Measurements from ENCODE around the gene SORD.
"Not testable (repeated sequence)": the region's sequence is repeated elsewhere in the genome, so short reads cannot be mapped to it uniquely, and the experiment has no call there.

SORD gene

GRCh38 chr15:45022871-45023658, at the start of gene SORD:
Gene SORD (plus strand): TSS chr15:45023195. CDS start chr15:45023284, 89 bp downstream.
- DNase-seq = peak; percentile 82

DNA sequence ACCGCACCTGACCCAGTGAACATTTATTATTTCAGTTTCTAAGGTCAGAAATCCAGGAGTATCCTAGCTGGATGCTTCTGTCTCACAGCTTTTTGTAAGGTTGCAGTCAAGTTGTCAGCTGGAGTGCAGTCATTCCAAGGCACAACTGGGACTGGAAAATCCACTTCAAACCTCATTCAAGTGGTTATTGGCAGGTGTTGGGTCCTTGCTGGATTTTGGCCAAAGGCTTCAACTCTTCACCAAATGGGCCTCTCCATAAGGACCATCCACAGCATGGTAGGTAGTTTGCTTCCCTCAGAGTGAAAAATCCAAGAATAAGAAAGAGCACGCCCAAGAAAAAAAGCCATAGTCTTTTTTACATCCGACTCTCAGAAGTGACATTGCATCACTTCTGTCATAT, 46.8 kb upstream of the SORD start:
- not testable (repeated sequence) for DNase-seq

DNA sequence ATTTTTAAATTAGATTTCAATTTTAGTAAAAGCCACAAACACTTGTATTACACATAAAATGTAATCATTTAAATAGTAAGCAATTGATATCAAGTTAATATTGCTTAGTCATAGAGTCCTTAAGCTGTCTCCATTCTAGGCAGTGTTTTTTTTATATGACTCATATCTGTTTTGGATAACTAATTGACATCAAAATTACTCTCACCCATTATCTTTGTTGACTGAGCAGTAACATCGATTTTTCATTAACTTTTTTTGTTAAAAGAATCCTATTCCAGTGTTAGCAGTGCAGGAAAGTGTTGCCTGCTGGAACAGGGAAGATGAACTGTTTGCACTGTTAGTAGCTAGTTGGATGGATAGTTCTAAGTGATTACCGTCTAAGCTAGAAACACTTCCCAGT, 45.2 kb upstream of the SORD start:
- not testable (repeated sequence) for DNase-seq

DNA sequence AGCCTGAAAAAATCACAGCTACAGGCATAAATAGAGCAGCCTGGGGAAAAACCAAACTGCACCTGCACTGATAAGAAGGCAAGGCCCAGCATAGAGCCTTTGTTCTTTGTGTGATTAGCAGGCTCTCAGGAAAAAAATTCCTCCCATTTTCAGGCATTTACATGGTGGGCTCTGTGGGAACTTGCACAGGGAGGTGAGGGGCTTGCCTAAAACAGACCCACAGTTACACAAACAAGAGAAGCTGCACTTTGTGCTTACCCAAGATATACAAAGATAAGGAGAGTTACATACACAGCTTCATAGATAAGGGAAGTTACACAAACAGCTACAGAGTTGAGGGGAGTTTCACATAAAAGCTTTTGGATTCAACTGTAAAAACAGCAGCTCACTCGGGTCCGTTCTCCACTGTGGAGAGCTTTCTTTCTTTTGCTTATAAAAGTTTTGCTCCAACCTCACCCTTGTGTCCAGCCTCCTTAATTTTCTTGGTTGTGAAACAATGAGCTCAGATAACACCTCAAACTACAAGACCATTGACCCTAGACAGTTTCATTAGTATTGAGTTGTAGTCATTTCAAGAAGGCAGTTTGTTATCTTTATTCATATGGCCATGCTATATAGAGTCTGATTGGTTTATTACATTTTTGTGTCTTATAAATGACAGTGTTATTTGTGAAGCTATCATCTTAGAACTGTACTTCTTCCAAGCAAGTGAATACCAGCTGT, 43.2 kb upstream of the SORD start:
- DNase-seq = not testable (repeated sequence)

GRCh38 chr15:44984144-44984543, 38.9 kb upstream of the SORD start:
- not testable (repeated sequence) for DNase-seq

- DNase-seq = not testable (repeated sequence)
Measured at GRCh38 chr15:44986346-44987055, 36.5 kb upstream of the SORD start.

DNA sequence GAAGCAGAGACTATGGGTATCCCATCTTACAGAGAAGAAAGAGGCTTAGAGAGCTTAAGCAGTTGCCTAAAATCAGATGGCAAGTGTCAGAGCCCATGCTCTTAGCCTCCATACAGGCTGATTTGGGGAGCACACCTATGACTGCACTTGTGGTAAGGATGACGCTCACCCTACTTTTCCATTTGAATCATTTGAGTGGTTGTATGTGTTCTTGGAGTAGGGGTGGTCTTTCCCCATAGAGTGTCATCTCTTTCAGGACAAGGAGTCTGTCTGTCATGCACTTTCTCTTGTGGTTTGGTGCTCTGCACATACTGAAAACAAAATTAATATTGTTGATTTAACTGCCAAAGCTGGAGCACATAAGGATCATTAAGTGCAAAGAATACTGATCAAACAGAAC, 35.3 kb upstream of the SORD start:
- not testable (repeated sequence) for DNase-seq

- not testable (repeated sequence) for DNase-seq
Measured at GRCh38 chr15:44988184-44988869, 34.7 kb upstream of the SORD start.

DNA sequence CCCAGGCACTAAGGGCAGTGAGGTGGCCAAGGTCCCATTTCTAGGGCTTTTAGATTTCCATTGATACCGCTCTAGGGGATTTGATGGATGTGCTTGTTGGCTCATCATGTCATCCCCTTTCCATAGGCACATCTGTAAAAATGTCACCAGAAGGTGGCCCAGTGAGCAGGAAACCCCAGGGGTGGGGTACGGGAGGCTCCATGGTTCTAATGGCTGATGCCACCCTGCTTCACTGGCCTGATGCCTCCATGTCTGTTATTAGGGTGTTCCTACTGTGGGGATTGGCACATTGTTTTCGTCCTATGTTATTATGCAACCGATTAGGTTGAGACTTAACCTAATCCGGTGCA, 34.1 kb upstream of the SORD start:
- DNase-seq = not testable (repeated sequence)

GRCh38 chr15:44997632-44998031, 25.4 kb upstream of the SORD start:
- not testable (repeated sequence) for DNase-seq

DNA sequence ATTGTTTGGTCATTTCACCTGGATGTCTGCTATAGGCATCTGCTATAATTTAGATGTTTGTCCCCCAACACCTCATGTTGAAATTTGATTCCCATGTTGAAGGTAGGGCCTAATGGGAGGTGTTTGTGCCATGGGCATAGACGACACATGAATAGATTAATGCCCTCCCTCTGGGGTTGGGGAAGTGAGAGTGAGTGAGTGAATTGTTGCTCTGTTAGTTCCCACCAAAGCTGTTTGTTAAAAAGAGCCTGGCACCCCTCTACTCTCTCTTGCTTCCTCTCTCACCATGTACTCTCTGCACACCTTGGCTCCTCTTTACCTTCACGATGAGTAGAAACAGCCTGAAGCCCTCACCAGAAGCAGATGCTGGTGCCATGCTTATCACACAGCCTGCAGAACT, 23.9 kb upstream of the SORD start:
- no peak for DNase-seq

DNA sequence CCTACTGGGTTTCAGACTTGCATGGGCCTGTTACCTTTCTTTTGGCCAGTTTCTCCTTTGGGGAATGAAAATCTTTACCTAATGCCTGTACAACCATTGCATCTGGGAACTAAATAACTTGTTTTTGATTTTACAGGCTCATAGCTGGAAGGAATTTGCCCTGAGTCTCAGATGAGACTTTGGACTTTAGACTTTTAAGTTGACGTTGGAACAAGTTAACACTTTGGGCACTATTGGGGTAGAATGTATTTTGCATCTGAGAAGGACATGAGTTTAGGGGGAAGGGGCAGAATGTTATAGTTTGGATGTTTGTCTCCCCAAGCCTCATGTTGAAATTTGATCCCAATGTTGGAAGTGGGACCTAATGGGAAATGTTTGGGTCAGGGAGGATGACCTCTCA, 21.8 kb upstream of the SORD start:
- DNase-seq = not testable (repeated sequence)

GRCh38 chr15:45003731-45004410, 19.1 kb upstream of the SORD start:
- DNase-seq = not testable (repeated sequence)

DNA sequence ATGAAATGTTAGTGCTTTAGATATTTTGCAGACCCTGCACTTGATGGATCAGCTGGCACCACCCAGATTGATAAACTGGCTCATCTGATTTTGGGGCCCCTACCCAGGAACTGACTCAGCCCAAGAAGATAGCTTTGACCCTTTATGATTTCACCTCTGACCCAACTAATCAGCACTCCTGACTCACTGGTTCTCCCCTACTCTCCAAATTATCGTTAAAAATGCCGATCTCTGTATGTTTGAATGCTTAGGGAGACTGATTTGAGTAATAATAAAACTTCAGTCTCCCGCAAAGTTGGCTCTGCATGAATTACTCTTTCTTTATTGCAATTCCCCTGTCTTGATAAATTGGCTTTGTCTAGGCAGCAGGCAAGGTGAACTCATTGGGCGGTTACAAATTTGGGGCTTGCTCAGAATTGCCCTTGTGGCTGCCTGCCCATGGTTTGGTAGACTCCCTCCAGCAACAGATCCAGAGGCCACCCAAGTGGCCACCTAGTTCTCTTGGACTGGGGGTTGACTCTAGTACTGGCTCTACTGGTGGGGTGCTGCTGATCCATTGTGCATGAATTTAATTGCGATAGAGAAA, 18.3 kb upstream of the SORD start:
- DNase-seq = not testable (repeated sequence)

DNA sequence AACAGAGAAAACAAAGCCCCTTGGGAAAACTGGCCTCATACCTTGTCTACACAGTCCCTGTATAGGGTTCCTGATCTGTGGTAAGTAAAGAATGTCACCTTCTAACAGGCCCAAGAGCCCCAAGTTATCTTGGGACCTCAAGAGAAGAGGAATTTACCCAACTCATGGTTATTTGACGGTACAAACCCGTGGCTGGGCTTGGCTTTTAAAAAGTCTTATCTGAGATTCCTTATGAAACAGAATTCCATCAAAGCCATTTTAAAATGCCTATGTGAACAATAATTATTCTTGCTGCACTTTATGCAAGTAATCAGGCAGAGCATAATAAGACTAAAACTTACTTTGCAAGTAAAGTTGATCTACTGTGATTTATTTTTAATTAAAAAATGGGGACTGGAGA, 13.9 kb upstream of the SORD start:
- no peak for DNase-seq

- DNase-seq = not testable (repeated sequence)
Measured at GRCh38 chr15:45015114-45015513, 7.9 kb upstream of the SORD start.

- not testable (repeated sequence) for DNase-seq
Measured at GRCh38 chr15:45020222-45020900, 2.6 kb upstream of the SORD start.

DNA sequence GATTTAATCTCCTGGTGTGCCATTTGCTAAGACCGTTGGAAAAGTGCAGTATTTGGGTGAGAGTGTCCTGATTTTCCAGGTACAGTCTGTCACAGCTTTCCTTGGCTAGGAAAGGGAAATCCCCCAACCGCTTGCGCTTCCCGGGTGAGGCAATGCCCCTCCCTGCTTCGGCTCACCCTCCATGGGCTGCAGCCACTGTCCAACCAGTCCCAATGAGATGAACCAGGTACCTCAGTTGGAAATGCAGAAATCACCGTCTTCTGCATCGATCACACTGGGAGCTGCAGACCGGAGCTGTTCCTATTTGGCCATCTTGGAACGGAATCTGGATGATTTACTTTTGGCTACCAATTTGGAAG, 2.1 kb upstream of the SORD start:
- not testable (repeated sequence) for DNase-seq

- no peak for DNase-seq
Measured at GRCh38 chr15:45021348-45021747, 1.6 kb upstream of the SORD start.

DNA sequence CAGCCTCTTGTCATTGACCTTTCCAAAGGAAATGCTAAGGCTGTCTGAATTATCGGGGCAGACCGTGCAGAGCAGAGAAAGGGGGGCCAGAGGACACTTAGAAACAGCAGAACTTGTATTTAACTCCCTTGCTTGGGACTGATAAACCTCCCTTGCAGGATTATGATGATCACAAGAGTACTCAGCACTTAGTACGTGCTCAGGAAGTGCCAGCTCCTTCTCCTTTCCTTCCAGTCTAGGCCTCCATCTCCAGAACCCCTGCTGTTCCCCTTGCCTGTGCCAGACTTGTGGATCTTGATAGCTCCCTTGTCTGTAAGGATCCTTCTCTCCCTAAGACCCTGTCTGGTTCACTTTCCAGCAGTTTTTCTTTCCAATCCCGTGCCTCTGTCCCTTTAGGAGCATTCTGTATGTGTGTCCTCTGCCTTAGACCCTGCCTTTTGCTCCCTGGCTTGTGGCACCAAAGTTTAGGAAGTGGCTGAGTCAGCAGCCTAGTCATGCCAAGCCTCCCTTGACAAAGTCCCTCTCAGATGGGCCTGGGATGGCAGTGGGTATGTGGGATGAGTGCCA, 747 bp downstream of the SORD start:
- no peak for DNase-seq

- DNase-seq = not testable (repeated sequence)
Measured at GRCh38 chr15:45024649-45025048, 1.7 kb downstream of the SORD start.

All from MV-4-11 (cell line).